Liver (tissue), 9 donors: ENCODE measurements around the gene ACOT7. TPM values are rescaled to one million over a fixed set of nuclear protein-coding genes. Genes with fewer than 3 reads are reported as not detected.

Experiments used
- DNase-seq: peaks from one replicate; pipeline ENCODE4 v3.0.0-alpha.2; 2017; ENCODE audit warnings: low spot score
- H3K27ac ChIP-seq, 2 donors: one replicate each; pipeline ENCODE4 v1.7.0; 2013; ENCODE audit warnings: inconsistent platforms in 2 of 2, low read length in 2 of 2, control low read depth in 1 of 2, low read depth in 1 of 2, mild to moderate bottlenecking in 1 of 2
- H3K27me3 ChIP-seq, 4 donors: one replicate each; pipeline versions ENCODE4 v1.6.1 to v1.7.0; 2013; ENCODE audit warnings: low read length in 3 of 4, inconsistent platforms in 1 of 4, mild to moderate bottlenecking in 1 of 4, moderate library complexity in 1 of 4; ENCODE audit not compliant: control insufficient read depth in 4 of 4, insufficient read depth in 4 of 4
- H3K36me3 ChIP-seq, 4 donors: one replicate each; pipeline versions ENCODE4 v1.6.1 to v1.7.0; 2013; ENCODE audit warnings: low read length in 3 of 4, mild to moderate bottlenecking in 3 of 4, low read depth in 1 of 4, moderate library complexity in 1 of 4; ENCODE audit not compliant: control insufficient read depth in 4 of 4, insufficient read depth in 3 of 4
- H3K4me1 ChIP-seq, 4 donors: one replicate each; pipeline versions ENCODE4 v1.6.1 to v1.7.0; 2013; ENCODE audit warnings: low read length in 3 of 4, mild to moderate bottlenecking in 3 of 4, moderate library complexity in 1 of 4; ENCODE audit not compliant: control insufficient read depth in 4 of 4, insufficient read depth in 4 of 4
- H3K4me3 ChIP-seq, 3 donors: one replicate each; pipeline versions ENCODE4 v1.6.1 to v1.7.0; 2013; ENCODE audit warnings: low read length in 3 of 3, control low read depth in 1 of 3, low read depth in 1 of 3, mild to moderate bottlenecking in 1 of 3
- H3K9ac ChIP-seq, 2 donors: one replicate each; pipeline ENCODE4 v1.7.0; 2013; ENCODE audit warnings: low read length in 2 of 2, mild to moderate bottlenecking in 2 of 2, moderate library complexity in 2 of 2, control low read depth in 1 of 2, low read depth in 1 of 2
- H3K9me3 ChIP-seq, 4 donors: one replicate each; pipeline versions ENCODE4 v1.6.1 to v1.7.0; 2013; ENCODE audit warnings: low read length in 3 of 4; ENCODE audit not compliant: control insufficient read depth in 4 of 4
- ATF3 ChIP-seq: IDR thresholded peaks from 2 replicates; pipeline ENCODE4 v1.6.1; 2016; ENCODE audit warnings: antibody characterized with exemption
- CTCF ChIP-seq: fragments of 150-350 bp; IDR thresholded peaks from 2 replicates; pipeline ENCODE4 v1.5.1; 2017; ENCODE audit warnings: improper control_type of control experiment, low read depth, low read length; ENCODE audit not compliant: missing input control
- EGR1 ChIP-seq, 2 donors: IDR thresholded peaks; 2 replicates each; pipeline ENCODE4 v1.6.1; 2016 to 2018; ENCODE audit warnings: antibody characterized with exemption in 2 of 2, low read depth in 2 of 2
- FOXA1 ChIP-seq: IDR thresholded peaks from 2 replicates; pipeline ENCODE4 v1.6.1; 2016; ENCODE audit warnings: antibody characterized with exemption
- FOXA2 ChIP-seq: IDR thresholded peaks from 2 replicates; pipeline ENCODE4 v1.6.1; 2016; ENCODE audit warnings: antibody characterized with exemption
- GABPA ChIP-seq, 2 donors: IDR thresholded peaks in 1 of 2; conservative IDR thresholded peaks in 1 of 2; 2 replicates each; pipeline ENCODE4 v1.6.1; 2016; ENCODE audit warnings: antibody characterized with exemption in 2 of 2, mild to moderate bottlenecking in 1 of 2, moderate library complexity in 1 of 2
- HNF4A ChIP-seq, 2 donors: conservative IDR thresholded peaks; 2 replicates each; pipeline ENCODE4 v1.6.1; 2016; ENCODE audit warnings: antibody characterized with exemption in 2 of 2, mild to moderate bottlenecking in 2 of 2
- HNF4G ChIP-seq: IDR thresholded peaks from 2 replicates; pipeline ENCODE4 v1.6.1; 2016; ENCODE audit warnings: antibody characterized with exemption
- JUND ChIP-seq, 2 donors: IDR thresholded peaks; 2 replicates each; pipeline ENCODE4 v1.6.1; 2016; ENCODE audit warnings: antibody characterized with exemption in 2 of 2
- MAX ChIP-seq: IDR thresholded peaks from 2 replicates; pipeline ENCODE4 v1.6.1; 2016; ENCODE audit warnings: antibody characterized with exemption
- NR2F2 ChIP-seq: IDR thresholded peaks from 2 replicates; pipeline ENCODE4 v1.6.1; 2016; ENCODE audit warnings: antibody characterized with exemption
- RAD21 ChIP-seq, 2 donors: IDR thresholded peaks; 2 replicates each; pipeline ENCODE4 v1.6.1; 2016; ENCODE audit warnings: antibody characterized with exemption in 2 of 2, mild to moderate bottlenecking in 2 of 2
- REST ChIP-seq: IDR thresholded peaks from 2 replicates; pipeline ENCODE4 v1.6.1; 2016; ENCODE audit warnings: antibody characterized with exemption, mild to moderate bottlenecking
- RXRA ChIP-seq, 2 donors: IDR thresholded peaks; 2 replicates each; pipeline ENCODE4 v1.6.1; 2017 to 2018; ENCODE audit warnings: antibody characterized with exemption in 2 of 2, mild to moderate bottlenecking in 1 of 2
- SP1 ChIP-seq: IDR thresholded peaks from 2 replicates; pipeline ENCODE4 v1.6.1; 2018; ENCODE audit warnings: antibody characterized with exemption, mild to moderate bottlenecking
- TAF1 ChIP-seq: conservative IDR thresholded peaks from 2 replicates; pipeline ENCODE4 v1.6.1; 2016; ENCODE audit warnings: antibody characterized with exemption, mild to moderate bottlenecking
- YY1 ChIP-seq: IDR thresholded peaks from 2 replicates; pipeline ENCODE4 v1.6.1; 2016; ENCODE audit warnings: antibody characterized with exemption, mild to moderate bottlenecking
- ZBTB33 ChIP-seq: IDR thresholded peaks from 2 replicates; pipeline ENCODE4 v1.6.1; 2016; ENCODE audit warnings: antibody characterized with exemption
- WGBS: extraction: QIAGEN DNeasy Blood & Tissue Kit; methylation state at CpG from one replicate; pipeline ENCODE4 v1.1.7; 2013; 5-methylcytosine and 5-hydroxymethylcytosine counted together
- polyA plus RNA-seq, 2 donors: library from polyadenylated mRNA; stranded (reverse) in 1 of 2; unstranded in 1 of 2; fragments of 200-250 nt in 1 of 2; fragments of >200 nt in 1 of 2; fragmentation: Nextera tagmentation in 1 of 2; extraction: Ambion mirVana in 1 of 2; gene quantifications; one replicate each; pipeline versions ENCODE4 v1.2.1 to v1.2.3, GENCODE V29; 2013 to 2015
- total RNA-seq, 2 donors: library from RNA; depleted of rRNA; stranded (reverse); fragments of >200 nt; gene quantifications; one replicate each; pipeline ENCODE4 v1.2.3, GENCODE V29; 2014
- donor health status: healthy.
- donor health status: healthy.
- donor health status: healthy.
- donor health status: healthy.
- donor health status: healthy.

The ACOT7 gene
- total and polyA plus RNA-seq, 4 donors, result 8.7 to 14.4 (median 10.4) TPM

GRCh38 chr1:6279066-6279465, 114.5 kb downstream of the ACOT7 start:
- H3K36me3 ChIP-seq, result no peaks in the 10 kb centered on the region
- DNase-seq, result no peak
- TF ChIP-seq GABPA (IDR thresholded peaks at IDR 0.05 in 1 of 2, conservative IDR thresholded peaks at IDR 0.05 in 1 of 2), result no peak
- no peak for TF ChIP-seq FOXA2
- TF ChIP-seq RXRA (IDR thresholded peaks at IDR 0.05), result no peak
- TF ChIP-seq REST, result no peak
- TF ChIP-seq HNF4A (conservative IDR thresholded peaks at IDR 0.05), result no peak
- no peak for TF ChIP-seq HNF4G
- TF ChIP-seq ZBTB33, result no peak
- TF ChIP-seq TAF1, result no peak
- TF ChIP-seq RAD21 (IDR thresholded peaks at IDR 0.05), result no peak
- no peak for TF ChIP-seq YY1
- no peak for TF ChIP-seq FOXA1
- TF ChIP-seq NR2F2, result no peak
- TF ChIP-seq SP1, result no peak
- no peak for TF ChIP-seq EGR1 (IDR thresholded peaks at IDR 0.05; ENCODE audit: low read depth in 2 of 2)
- TF ChIP-seq MAX, result no peak
- no peak for TF ChIP-seq ATF3
- no peak for TF ChIP-seq CTCF
- no peak for TF ChIP-seq JUND (IDR thresholded peaks at IDR 0.05)
- WGBS, result 95% methylated on average over 10 of the region's 10 CpGs
- H3K4me3 ChIP-seq, result no peak overlapping the region
- no peaks in the 10 kb centered on the region for H3K27me3 ChIP-seq
- no peaks in the 10 kb centered on the region for H3K9me3 ChIP-seq
- H3K4me1 ChIP-seq, result no peaks in the 10 kb centered on the region
- no peak overlapping the region for H3K9ac ChIP-seq
- H3K27ac ChIP-seq, result no peak overlapping the region
